NCI-H2107 treated with DMSO at 0.1 percent for 48 hours (cell line): ENCODE measurements around the gene PCNX1.
A peak's percentile ranks its signal among the peaks of the same experiment; 100 is the strongest.
"Not testable (repeated sequence)": the region's sequence is repeated elsewhere in the genome, so short reads cannot be mapped to it uniquely, and the experiment has no call there.

Source experiments
- DNase-seq: peaks from one replicate; lab custom pipeline; 2025; ENCODE audit not compliant: unreplicated experiment; lab: John Stamatoyannopoulos, UW

Gene PCNX1

DNA sequence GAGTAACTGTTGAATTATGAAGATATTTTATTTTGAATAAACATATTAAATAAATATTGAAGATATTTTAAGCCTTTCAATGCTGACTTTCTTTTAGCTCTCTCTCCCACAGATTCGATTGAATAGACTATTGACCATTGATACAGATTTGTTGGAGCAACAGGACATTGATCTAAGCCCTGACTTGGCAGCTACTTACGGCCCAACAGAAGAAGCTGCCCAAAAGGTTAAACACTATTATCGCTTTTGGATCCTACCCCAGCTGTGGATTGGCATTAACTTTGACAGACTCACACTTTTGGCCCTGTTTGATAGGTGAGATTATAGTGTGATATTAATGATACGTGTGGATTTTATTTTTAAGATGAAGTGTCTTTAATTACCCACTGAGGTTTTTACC lies 105.6 kb downstream of the PCNX1 start:
- no peak for DNase-seq

DNA sequence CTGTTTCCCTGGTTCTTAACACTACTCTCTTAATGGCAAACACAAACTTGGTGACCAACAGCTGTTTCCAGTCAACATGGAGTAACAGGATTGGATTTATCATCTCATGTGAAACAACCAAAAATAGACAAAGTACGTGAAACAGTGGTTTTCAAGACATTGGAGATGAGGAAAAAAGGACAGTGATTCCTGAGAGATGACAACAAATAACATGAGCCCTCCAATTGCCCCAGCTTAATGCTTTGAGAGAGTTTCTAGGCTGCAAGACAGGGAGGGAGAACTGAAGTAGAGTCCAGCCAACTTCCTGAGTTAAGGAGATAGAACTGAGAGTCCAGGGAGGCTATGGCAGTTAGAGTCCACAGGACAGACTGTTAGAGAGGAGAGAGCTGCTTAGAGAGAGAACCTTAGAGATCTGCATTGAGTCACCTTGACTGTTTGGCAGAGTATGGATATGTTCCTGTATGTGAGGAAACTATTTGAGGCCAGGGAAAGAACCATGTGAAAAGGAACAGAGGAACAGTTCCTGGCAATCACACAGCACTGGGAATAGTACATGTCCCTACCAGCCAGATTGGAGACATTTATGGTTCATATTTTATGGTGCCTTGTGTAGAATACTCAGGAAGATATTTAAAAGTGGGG lies 106.4 kb downstream of the PCNX1 start:
- no peak for DNase-seq

DNA sequence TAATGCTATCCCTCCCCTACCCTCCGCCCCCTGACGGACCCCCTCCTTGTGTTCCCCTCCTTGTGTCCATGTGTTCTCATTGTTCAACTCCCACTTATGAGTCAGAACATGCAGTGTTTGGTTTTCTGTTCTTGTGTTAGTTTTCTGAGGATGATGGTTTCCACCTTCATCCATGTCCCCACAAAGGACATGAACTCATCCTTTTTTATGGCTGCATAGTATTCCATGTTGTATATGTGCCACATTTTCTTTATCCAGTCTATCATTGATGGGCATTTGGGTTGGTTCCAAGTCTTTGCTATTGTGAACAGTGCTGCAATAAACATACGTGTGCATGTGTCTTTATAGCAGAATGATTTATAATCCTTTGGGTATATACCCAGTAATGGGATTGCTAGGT lies 112.7 kb downstream of the PCNX1 start:
- DNase-seq = not testable (repeated sequence)

DNA sequence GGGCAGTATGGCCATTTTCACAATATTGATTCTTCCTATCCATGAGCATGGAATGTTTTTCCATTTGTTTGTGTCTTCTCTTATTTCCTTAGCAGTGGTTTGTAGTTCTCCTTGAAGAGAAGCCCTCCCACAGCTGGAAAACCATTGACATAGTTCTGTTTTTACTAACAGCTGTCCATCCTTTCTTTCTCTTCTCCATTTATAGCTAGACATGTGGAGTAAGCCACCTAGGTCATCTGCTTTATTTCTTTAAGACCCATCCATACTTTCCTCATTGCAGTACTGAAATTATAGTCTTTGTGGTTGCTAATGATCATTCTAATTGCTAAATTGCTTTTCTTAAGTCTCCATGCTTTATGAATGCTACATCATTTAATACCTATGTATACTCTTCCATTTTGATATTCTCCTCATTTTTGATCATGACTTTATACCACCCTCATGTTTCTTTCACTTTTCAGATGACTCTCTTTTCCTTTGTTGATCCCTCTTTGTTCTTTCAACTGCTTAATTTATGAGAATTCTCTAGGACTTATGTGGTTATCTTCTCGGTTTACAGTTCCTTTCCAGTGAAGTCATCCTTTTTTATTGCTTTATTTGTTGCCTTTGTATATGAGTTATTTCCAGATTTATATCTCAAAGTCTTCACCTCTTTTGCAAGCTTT lies 114.2 kb downstream of the PCNX1 start:
- DNase-seq = peak; percentile 29

DNA sequence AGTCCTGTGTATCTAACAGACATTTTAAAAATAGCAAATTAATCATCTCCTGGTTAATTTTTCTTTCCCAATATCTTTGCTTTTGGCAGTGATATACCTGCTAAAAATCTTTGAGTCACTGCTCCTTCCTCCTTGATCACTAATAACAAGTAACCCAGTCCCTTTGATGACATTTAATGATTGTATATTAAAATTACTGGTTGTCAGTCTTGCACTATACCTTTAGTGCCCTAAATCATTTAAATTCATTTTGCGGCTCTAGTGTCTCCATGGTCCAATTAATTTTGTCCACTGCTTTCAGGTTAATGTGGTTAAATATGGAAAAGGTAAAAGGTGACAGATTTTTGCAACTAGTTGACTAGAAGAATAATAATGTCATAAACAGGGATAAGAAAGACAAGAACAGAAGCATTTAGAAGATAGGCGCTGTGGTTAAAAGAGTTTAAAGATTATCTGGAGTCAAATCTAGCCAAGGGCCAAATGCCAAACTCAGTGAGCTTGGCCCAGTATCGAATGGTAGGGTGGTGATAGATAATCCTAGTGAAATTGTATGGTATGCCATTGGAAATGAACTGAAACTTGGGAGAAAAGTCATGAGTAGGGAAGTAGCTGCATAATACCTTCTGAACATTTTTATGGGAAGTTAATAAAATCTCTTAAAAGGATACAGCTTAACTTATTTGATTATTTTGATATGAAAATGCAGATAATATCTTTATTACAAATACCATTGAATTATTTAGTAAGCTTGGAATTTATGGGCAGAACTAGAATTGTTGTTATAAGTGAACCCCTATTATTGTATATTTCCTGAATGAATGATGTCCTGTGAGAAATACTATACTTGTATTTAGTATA lies 115.0 kb downstream of the PCNX1 start:
- DNase-seq = no peak

DNA sequence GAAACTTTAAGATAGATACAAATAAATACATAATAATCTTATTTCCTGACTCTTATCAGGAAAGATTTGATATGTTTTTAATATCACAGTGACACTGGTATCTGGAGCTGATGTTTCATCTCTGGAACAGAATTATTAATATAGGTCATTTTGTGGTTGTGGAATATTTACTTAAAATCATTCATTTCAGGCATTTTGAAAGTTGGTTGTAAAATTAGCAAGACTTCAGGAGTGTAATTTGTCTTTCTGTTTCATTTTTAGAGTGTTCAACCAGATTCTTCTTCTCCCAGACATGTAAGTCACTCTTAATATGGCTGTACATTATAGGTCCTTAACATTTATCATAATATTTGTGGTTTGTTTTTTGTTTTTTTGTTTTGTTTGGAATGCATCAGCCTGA lies 115.7 kb downstream of the PCNX1 start:
- no peak for DNase-seq

DNA sequence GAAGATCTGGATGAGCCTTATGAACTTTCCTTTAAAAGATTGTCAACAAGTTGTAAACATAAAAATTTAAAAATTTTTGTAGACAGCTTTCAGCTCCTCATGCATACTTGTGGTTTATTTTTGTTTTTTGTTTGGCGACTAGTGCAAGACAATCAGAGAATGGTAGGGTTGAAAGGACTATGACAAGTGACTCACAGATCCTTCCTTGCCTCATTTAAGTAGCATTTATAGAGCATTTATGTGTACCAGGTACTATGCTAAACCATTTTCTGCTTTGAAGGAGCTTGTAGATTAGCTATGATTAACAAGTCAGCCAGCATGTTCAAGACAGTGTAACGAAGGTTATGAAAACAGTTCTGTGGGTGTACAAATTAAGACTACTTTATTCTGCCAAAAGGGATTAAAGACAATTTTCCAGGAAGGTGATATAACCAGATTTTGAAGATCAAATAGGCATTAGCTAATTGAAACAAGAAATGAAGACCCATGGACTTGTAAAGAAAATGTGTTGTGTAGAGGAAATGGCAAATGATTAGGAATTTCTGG lies 122.0 kb downstream of the PCNX1 start:
- no peak for DNase-seq

DNA sequence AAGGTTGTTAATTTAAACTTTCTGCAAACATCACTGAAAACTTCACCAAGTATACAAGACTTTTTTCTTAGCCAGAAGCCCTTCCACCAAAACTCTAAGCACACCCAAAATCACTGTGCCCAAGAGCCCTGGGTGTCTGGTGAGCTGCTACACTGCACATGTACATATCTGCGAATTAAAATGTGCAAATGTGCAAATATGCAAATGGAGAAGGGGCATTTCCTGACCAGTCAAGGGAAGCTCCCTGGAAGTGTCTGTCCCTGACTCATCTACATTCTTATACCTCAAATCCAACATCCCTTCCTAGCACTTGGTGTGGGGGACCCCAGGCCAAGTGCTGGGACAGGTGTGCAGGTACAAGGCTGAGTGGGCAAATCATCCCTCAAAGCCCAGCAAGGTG lies 123.7 kb downstream of the PCNX1 start:
- DNase-seq = no peak

DNA sequence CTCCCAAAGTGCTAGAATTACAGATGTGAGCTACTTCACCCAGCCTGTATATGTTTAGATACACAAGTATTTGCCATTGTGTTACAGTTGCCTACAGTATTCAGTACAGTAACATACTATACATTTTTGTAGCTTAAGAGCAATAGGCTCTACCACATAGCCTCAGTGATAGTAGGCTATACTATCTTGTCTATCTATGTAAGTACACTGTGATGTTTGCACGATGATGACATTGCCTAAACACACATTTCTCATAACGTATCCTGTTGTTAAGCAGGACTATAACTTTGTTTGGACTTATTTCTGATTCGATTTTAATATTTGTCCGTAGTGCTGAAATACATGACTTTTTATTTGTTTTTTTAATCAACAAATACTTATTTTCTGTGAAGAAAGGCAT lies 129.2 kb downstream of the PCNX1 start:
- DNase-seq = no peak

DNA sequence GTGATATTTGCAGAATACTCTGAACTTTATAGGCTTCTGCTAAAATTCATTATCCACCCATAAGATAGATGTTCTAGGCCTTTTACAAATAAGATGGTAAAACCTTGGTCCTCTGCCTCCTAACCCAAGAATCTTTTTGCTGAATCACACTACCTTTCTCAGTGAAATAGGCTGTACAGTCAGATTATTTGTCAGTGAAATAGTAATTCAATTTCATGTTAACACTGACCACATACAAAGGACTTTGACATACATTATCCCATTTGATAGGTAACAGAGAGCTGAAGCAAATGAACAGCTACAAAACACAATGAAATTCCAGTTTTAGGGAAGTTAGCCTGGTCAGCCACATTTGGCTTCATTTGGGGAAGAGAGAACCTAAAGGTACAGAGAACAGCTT lies 141.1 kb downstream of the PCNX1 start:
- no peak for DNase-seq

DNA sequence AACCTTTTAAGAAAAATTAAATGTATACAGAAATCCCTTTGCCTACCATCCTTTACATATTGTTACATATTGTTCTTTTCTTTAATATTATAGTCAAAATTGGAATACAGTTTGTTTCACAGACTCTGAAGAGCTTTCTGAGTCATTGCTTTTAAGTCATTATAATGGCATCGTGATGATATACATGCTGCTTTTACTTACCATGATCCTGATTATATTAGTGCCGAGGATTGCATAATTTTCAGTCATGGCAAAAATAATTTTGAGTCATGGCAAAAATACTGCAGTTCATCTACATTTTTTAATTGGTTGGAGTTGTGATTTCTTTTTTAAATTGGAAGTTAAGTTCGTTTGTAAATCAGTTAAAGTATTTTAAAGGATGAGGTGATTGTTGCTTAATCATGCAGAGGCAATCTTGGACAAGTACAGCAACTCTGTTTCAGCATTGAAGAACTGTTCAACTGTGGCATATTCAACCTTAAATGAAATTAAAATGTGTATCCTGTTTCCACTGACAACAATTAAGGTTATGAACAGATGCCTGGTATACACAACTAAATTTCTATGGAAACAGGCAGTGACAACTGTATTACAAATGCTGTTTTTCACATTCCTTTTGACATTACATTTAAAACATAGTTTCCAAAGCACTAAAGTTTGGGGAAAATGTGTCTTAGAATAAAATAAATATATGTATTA lies 142.3 kb downstream of the PCNX1 start:
- no peak for DNase-seq

DNA sequence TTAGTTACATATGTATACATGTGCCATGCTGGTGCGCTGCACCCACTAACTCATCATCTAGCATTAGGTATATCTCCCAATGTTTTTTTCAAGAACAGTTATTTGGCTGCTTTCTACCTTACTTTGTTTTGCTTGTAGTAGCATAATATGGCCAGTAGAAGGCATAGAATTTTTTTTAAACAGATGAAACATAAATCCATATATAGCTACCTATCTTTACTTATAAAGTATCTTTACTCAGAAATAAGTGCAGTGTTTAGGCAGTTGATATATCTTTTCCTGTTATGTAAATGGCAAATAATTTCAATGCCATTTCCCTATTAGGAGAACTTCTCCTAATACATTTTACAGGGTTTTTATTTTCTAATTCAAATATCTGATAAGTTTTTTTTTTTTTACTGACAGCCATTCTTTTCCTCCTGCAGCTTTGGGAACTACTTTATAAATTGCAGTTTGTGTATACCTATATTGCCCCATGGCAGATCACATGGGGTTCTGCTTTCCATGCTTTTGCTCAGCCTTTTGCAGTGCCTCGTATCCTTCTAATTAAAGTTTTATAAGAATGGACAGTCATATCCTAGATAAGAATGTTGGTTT lies 143.1 kb downstream of the PCNX1 start:
- no peak for DNase-seq

DNA sequence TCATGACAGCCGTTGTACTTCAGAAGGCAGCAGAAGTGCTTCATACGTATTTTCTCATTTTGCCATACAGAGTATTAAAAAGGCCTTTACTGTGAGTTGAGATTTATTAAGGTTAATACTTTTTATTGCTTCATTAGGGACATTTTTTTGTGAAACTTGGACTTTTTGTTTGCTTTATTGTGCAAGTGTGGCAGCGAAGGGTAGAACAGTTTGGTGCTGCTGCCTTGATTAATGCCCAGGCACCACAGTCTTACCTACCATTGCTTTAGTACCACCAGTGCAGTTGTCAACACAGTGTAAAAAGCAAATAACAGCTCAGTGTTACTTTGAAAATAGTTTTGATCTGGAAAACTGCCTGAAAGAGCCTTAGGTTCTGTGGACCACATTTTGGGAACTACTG lies 147.4 kb downstream of the PCNX1 start:
- no peak for DNase-seq

DNA sequence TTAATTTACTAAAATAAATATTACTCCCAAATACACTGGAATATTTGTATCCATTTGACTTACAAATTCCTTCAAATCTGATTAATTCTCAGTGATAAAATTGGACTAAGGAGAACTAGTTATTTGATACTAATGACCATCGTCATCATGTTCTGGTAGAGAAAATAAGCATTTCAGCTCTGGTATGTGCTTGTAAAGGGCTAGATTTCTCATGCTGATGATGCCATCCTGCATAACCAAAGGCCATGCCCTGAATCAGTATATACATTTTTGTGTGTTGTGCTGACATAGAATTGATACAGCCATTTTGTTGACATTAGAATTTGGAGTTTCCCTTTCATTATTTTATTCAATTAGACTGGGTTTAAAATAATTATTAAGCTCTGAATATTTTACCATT lies 148.9 kb downstream of the PCNX1 start:
- no peak for DNase-seq

DNA sequence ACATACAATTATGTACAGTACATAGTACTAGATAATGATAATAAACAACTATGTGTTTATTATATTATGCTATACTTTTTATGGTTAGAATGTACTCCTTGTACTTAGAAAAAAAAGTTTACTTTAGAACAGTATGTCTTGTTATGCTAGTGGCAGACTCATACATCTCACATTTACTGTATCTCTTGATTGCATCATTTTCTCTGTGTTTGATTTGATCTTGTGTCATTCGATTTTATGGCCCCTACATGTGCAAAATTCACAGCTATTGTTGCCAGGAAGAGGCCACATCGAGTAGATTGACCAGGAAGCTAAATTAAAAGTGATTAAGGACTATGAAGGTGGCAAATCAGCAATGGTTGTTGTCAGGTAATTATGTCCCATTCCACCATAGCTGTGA lies 153.0 kb downstream of the PCNX1 start:
- no peak for DNase-seq

DNA sequence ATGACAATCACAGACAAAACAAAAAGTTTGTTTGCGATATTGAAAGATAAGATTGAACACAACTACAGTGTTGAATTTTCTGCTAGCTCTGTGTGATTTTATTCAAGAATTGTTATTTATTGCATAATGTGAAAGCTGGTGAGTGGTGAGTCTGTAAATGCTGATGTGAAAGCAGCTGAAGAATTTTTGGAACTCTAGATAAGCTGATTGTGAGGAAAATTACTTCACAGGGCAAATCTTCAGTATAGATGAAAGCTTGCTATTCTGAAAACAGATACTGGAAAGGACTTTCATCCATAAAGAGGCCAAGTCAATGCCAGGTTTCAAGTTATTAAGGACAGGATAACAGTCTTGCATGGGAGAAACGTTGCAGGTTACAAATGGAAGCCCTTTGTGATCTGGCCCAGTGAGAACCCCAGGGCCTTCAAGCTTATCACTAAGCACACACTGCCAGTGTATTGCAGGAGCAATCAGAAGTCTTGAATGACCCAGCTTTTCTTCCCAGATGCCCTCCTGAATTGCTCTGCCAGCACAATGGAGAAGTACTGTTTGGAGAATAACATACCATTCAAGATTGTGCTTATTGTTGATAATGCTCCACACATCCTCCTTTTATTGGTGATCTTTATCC lies 153.7 kb downstream of the PCNX1 start:
- no peak for DNase-seq

DNA sequence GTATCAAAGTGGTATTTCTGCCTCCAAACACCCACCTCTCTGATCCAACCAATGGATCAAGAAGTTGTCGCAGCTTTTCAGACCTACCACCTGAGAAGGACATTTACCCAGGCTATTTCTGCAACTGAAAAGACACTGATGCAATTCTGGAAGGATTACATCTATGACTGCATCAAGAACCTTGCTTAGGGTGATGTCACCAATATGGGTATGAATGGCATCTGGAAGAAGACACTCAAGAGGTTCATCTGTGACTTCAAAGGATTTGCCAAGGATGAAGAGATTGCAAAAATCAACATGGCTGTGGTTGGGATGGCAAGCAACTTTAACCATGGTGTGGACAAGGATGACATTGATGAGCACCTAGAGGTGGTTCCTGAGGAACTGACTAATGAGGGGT lies 154.2 kb downstream of the PCNX1 start:
- DNase-seq = no peak

DNA sequence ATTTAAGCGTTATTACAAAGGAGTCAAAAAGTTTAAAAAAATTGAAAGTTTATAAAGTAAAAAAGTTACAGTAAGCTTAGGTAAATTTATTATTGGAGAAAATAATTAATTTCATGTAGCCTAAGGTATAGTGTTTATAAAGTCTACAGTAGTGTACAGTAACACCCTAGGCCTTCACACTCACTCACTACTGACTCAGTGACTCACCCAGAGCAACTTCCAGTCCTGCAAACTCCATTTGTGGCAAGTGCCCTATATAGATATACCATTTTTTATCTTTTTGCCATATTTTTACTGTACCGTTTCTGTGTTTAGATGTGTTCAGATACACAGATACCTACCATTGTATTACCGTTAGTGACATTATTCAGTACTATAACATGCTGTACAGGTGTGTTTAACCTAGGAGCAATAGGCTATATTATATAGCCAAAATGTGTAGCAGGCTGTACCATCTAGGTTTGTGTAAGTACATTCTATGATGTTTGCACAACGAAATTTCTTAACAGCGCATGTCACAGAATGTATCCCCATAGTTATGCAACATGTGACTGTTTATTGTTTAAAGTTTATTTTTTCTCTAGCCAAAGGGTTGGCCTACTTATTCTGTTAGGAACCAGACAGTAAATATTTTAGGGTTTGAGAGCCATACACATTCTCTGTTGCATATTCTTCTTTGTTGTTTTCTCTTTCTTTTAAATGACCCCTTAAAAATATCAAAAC lies 155.5 kb downstream of the PCNX1 start:
- no peak for DNase-seq

DNA sequence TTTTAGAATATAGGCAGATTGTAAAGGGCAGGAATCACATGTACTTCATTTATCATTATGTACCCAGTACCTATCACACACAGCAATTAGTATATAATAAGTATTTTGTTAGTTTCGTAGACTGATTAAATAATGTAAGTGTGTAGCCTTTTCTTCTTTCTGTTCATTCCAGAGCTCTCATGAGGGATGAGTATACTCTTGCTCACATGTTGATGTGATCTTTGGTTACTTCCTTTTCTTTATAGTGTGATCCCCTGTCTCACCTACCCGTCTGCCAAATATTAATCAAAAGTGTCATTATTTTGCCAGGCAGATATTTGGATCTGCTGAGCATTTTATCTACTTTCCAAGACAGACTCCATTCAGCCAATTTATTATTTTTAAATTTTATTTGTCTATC lies 156.1 kb downstream of the PCNX1 start:
- DNase-seq = no peak

DNA sequence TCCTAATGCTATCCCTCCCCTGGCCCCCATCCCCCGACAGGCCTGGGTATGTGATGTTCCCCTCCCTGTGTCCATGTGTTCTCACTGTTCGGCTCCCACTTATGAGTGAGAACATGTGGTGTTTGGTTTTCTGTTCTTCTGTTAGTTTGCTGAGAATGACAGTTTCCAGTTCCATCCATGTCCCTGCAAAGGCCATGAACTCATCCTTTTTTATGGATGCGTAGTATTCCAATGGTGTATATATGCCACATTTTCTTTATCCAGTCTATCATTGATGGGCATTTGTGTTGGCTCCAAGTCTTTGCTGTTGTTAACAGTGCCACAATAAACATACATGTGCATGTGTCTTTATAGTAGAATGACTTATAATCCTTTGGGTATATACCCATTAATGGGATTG lies 157.5 kb downstream of the PCNX1 start:
- not testable (repeated sequence) for DNase-seq
